ENCODE results near the gene PLD4. TPM values are rescaled to one million over a fixed set of nuclear protein-coding genes. Genes with fewer than 3 reads are reported as not detected.
A peak's percentile ranks its signal among the peaks of the same experiment; 100 is the strongest.

The PLD4 gene
- total RNA-seq, 2 donors from 2014 or later = not detected

DNA sequence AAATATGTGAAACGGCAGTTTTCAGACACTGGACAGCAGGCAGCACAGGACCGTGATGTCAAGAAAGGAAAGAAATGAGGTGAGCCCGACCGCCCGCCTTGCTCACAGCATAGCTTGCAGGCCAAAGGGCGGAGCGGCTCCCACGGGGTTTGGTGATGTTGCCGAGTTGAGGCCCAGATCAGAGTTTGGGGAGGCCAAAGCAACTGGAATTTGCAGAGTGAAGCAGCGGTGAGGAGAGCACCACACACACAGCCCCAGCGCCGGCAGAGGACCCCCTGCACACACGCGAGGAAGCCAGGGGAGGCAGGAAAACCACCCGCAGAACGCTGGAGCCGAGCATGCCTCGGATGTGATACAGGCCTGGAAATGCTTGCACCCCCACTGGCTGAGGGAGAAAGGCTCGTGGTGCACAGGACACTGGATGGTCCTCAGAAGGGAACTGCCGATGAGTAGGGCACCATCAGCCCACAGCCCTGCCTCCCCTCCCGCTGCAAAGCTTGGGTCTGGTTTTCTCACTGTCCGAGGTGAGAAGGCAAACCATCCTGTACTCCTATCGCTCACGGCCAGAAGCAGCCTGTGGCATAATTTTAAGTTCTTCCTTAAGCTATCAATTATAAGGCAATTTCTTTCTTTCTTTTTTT lies 25.7 kb upstream of the PLD4 start:
- H3K27ac ChIP-seq (ENCODE audit: low read depth, low read length) = no peak overlapping the region
- Mint-ChIP-seq H3K4me1 (no peaks in the 10 kb centered on the region), H3K27ac (no peak overlapping the region), H3K27me3 (ENCODE audit: insufficient read depth) (peaks cover 7% of the 10 kb centered on the region), H3K4me3 (no peak overlapping the region), H3K36me3 (ENCODE audit: low read depth) (no peaks in the 10 kb centered on the region), H3K9me3 (peaks cover 2% of the 10 kb centered on the region)
- TF ChIP-seq, protein P1, sequence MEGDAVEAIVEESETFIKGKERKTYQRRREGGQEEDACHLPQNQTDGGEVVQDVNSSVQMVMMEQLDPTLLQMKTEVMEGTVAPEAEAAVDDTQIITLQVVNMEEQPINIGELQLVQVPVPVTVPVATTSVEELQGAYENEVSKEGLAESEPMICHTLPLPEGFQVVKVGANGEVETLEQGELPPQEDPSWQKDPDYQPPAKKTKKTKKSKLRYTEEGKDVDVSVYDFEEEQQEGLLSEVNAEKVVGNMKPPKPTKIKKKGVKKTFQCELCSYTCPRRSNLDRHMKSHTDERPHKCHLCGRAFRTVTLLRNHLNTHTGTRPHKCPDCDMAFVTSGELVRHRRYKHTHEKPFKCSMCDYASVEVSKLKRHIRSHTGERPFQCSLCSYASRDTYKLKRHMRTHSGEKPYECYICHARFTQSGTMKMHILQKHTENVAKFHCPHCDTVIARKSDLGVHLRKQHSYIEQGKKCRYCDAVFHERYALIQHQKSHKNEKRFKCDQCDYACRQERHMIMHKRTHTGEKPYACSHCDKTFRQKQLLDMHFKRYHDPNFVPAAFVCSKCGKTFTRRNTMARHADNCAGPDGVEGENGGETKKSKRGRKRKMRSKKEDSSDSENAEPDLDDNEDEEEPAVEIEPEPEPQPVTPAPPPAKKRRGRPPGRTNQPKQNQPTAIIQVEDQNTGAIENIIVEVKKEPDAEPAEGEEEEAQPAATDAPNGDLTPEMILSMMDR (conservative IDR thresholded peaks at IDR 0.05) = no peak
- no peaks in the 10 kb centered on the region for H3K4me1 ChIP-seq (ENCODE audit: control insufficient read depth, insufficient read depth, low read length)
- 88% methylated on average over 23 to 24 of the region's 24 CpGs for WGBS, 2 experiments (ENCODE audit: insufficient coverage in 1 of 2, insufficient read length in 1 of 2)
- peaks cover 26% of the 10 kb centered on the region for H3K27me3 ChIP-seq (ENCODE audit: control insufficient read depth, insufficient read depth, low read length, poor library complexity, severe bottlenecking)
- no peak overlapping the region for H3K9ac ChIP-seq (ENCODE audit: extremely low read depth, low read length, poor library complexity, severe bottlenecking)
- no peak overlapping the region for H3K4me3 ChIP-seq (ENCODE audit: low read length)
- H3K36me3 ChIP-seq (ENCODE audit: control insufficient read depth, insufficient read depth, low read length) = no peaks in the 10 kb centered on the region
- DNase-seq = peak; percentile 41
- no peaks in the 10 kb centered on the region for H3K9me3 ChIP-seq (ENCODE audit: control insufficient read depth, low read length)

DNA sequence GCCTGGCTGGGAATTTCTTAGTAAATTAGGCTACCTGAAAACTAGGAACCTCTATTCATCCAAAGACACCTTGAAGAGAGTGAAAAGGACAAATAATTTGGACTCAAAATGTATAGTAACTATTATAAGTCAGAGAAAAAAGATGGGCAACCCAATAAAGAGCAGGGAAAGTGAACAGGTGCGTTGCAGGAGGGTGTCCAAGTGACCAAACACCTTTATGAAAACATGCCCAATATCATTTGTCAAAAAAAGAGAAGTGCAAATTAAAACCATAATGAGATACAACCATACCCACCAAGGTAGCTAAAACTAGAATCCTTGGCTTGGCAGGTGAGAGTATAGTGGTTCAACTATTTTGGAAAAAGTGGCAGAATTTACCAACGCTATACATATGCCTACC lies 24.9 kb upstream of the PLD4 start:
- H3K27ac Mint-ChIP-seq = no peak overlapping the region
- H3K36me3 Mint-ChIP-seq (ENCODE audit: low read depth) = no peaks in the 10 kb centered on the region
- no peak for DNase-seq
- H3K4me3 ChIP-seq (ENCODE audit: low read length) = no peak overlapping the region
- H3K4me1 Mint-ChIP-seq = no peaks in the 10 kb centered on the region
- H3K4me3 Mint-ChIP-seq = no peak overlapping the region
- peaks cover 4% of the 10 kb centered on the region for H3K9me3 ChIP-seq (ENCODE audit: control insufficient read depth, low read length)
- H3K4me1 ChIP-seq (ENCODE audit: control insufficient read depth, insufficient read depth, low read length) = no peaks in the 10 kb centered on the region
- WGBS, 2 experiments (ENCODE audit: insufficient coverage in 1 of 2, insufficient read length in 1 of 2) = 72% methylated on average over 2 of the region's 2 CpGs; no CpG with 5 or more reads in 1 of the 2 experiments
- peaks cover 15% of the 10 kb centered on the region for H3K27me3 Mint-ChIP-seq (ENCODE audit: insufficient read depth)
- TF ChIP-seq, protein P1 (conservative IDR thresholded peaks at IDR 0.05) = no peak
- no peak overlapping the region for H3K9ac ChIP-seq (ENCODE audit: extremely low read depth, low read length, poor library complexity, severe bottlenecking)
- peaks cover 34% of the 10 kb centered on the region for H3K27me3 ChIP-seq (ENCODE audit: control insufficient read depth, insufficient read depth, low read length, poor library complexity, severe bottlenecking)
- H3K27ac ChIP-seq (ENCODE audit: low read depth, low read length) = no peak overlapping the region
- no peaks in the 10 kb centered on the region for H3K36me3 ChIP-seq (ENCODE audit: control insufficient read depth, insufficient read depth, low read length)
- H3K9me3 Mint-ChIP-seq = peaks cover 2% of the 10 kb centered on the region

DNA sequence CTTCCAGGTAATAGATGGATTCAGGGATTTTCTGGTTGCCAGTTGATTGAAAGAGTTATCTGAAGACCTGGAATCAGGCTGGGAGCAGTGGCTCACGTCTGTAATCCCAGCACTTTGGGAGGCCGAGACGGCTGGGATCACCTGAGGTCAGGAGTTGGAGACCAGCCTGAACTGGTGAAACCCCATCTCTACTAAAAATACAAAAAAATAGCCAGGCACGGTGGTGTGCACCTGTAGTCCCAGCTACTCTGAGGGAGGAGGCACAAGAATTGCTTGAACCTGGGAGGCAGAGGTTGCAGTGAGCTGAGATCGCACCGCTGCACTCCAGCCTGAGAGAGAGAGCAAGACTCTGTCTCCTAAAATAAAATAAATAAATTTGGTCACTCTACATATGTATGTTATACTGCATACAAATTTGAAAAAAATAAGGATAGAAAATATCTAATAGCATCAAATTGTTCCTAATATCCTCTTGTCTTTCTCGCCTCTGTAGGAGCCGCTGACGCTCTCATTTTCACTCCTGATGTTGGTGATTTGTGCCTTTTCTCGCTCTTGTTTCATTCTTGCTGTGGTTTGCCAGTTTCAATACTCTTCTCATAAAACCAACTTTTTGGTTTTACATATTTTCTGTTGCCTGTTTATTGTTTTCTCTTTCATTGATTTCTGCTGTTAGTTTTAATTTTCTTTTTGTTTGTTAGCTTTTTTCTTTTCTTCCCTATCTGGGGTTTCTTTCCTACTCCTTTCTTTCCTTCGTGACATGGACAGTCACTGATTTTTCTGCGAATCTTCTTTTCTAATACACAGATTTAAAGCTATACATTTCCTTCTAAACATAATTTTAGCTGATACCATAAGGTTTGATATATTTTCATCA lies 23.8 kb upstream of the PLD4 start:
- Histone ChIP-seq H3K4me1 (ENCODE audit: control insufficient read depth, insufficient read depth, low read length) (no peaks in the 10 kb centered on the region), H3K27ac (ENCODE audit: low read depth, low read length) (no peak overlapping the region), H3K9ac (ENCODE audit: extremely low read depth, low read length, poor library complexity, severe bottlenecking) (no peak overlapping the region), H3K27me3 (ENCODE audit: control insufficient read depth, insufficient read depth, low read length, poor library complexity, severe bottlenecking) (peaks cover 44% of the 10 kb centered on the region), H3K36me3 (ENCODE audit: control insufficient read depth, insufficient read depth, low read length) (no peaks in the 10 kb centered on the region), H3K9me3 (ENCODE audit: control insufficient read depth, low read length) (peaks cover 6% of the 10 kb centered on the region), H3K4me3 (ENCODE audit: low read length) (no peak overlapping the region)
- H3K36me3 Mint-ChIP-seq (ENCODE audit: low read depth) = no peaks in the 10 kb centered on the region
- peaks cover 4% of the 10 kb centered on the region for H3K9me3 Mint-ChIP-seq
- H3K4me3 Mint-ChIP-seq = no peak overlapping the region
- peaks cover 18% of the 10 kb centered on the region for H3K27me3 Mint-ChIP-seq (ENCODE audit: insufficient read depth)
- H3K4me1 Mint-ChIP-seq = no peaks in the 10 kb centered on the region
- DNase-seq = no peak
- TF ChIP-seq, protein P1 (conservative IDR thresholded peaks at IDR 0.05) = no peak
- H3K27ac Mint-ChIP-seq = no peak overlapping the region
- 84 to 89% methylated on average over 7 to 10 of the region's 12 CpGs for WGBS, 2 experiments (ENCODE audit: insufficient coverage in 1 of 2, insufficient read length in 1 of 2)
